H7 (cell line): Measurements from ENCODE around the gene NHEJ1. TPM values are rescaled to one million over a fixed set of nuclear protein-coding genes. Genes with fewer than 3 reads are reported as not detected.

Source experiments
- DNase-seq: peaks from one replicate; pipeline ENCODE4 v3.0.0; 2012
- H3K27me3 ChIP-seq: 2 replicates; pipeline ENCODE4 v1.6.0; 2011; ENCODE audit warnings: mild to moderate bottlenecking, low read length; ENCODE audit not compliant: control insufficient read depth, insufficient read depth
- H3K36me3 ChIP-seq: replicated peaks from 2 replicates; pipeline ENCODE4 v1.5.1; 2011; ENCODE audit warnings: low read length; ENCODE audit not compliant: control insufficient read depth, insufficient read depth
- H3K4me3 ChIP-seq: 2 replicates; pipeline ENCODE4 v1.5.1; 2011; ENCODE audit warnings: low read depth, mild to moderate bottlenecking, control low read depth, low read length, moderate library complexity; ENCODE audit not compliant: insufficient read depth
- total RNA-seq: library from RNA; depleted of rRNA; stranded (reverse); fragments of >200 nt; shearing (Covaris generic); gene quantifications from 2 replicates; pipeline ENCODE4 v1.2.3, GENCODE V29; 2014

Gene NHEJ1
- total RNA-seq, 1 experiment from 2014 or later = 22.0 TPM

- no peak for DNase-seq
- Histone ChIP-seq H3K4me3 (peak overlapping the region; percentile 73), H3K36me3 (no peaks in the 10 kb centered on the region), H3K27me3 (peaks cover 1% of the 10 kb centered on the region; the same call in 1 of the 2 replicates)
Measured at GRCh38 chr2:219161097-219161496, 482 bp upstream of the NHEJ1 start.

GRCh38 chr2:219159771-219160185 lies 837 bp downstream of the NHEJ1 start:
- peak overlapping the region; percentile 73 for H3K4me3 ChIP-seq
- peaks cover 1% of the 10 kb centered on the region; the same call in 1 of the 2 replicates for H3K27me3 ChIP-seq
- no peak for DNase-seq
- H3K36me3 ChIP-seq = no peaks in the 10 kb centered on the region

GRCh38 chr2:219158586-219158985 lies 2.0 kb downstream of the NHEJ1 start:
- Histone ChIP-seq H3K36me3 (no peaks in the 10 kb centered on the region), H3K4me3 (no peak overlapping the region)
- DNase-seq = no peak

GRCh38 chr2:219158025-219158424 lies 2.6 kb downstream of the NHEJ1 start:
- no peak for DNase-seq
- H3K4me3 ChIP-seq = no peak overlapping the region
- H3K27me3 ChIP-seq = no peaks in the 10 kb centered on the region; the same call in 1 of the 2 replicates
- no peaks in the 10 kb centered on the region for H3K36me3 ChIP-seq

More at GRCh38 chr2:219158586-219158985, 2.0 kb downstream of the NHEJ1 start:
- H3K27me3 ChIP-seq = no peaks in the 10 kb centered on the region; the same call in 1 of the 2 replicates

- H3K27me3 ChIP-seq = no peaks in the 10 kb centered on the region; the same call in 1 of the 2 replicates
- H3K4me3 ChIP-seq = no peak overlapping the region
- DNase-seq = no peak
- H3K36me3 ChIP-seq = no peaks in the 10 kb centered on the region
Measured at GRCh38 chr2:219157396-219157795, 3.2 kb downstream of the NHEJ1 start.

GRCh38 chr2:219155054-219155644 lies 5.5 kb downstream of the NHEJ1 start:
- peak; percentile 78 for DNase-seq
- Histone ChIP-seq H3K4me3 (no peak overlapping the region), H3K36me3 (no peaks in the 10 kb centered on the region; the same call in 1 of the 2 replicates), H3K27me3 (no peaks in the 10 kb centered on the region)

GRCh38 chr2:219149667-219150066 lies 10.9 kb downstream of the NHEJ1 start:
- DNase-seq = no peak
- Histone ChIP-seq H3K4me3 (no peak overlapping the region), H3K27me3 (no peaks in the 10 kb centered on the region), H3K36me3 (no peaks in the 10 kb centered on the region; the same call in 1 of the 2 replicates)

GRCh38 chr2:219142329-219142728 lies 18.3 kb downstream of the NHEJ1 start:
- Histone ChIP-seq H3K27me3 (no peaks in the 10 kb centered on the region), H3K4me3 (no peak overlapping the region), H3K36me3 (no peaks in the 10 kb centered on the region; the same call in 1 of the 2 replicates)
- no peak for DNase-seq

- Histone ChIP-seq H3K27me3 (no peaks in the 10 kb centered on the region), H3K36me3 (no peaks in the 10 kb centered on the region; the same call in 1 of the 2 replicates), H3K4me3 (no peak overlapping the region)
- no peak for DNase-seq
Measured at GRCh38 chr2:219140722-219141121, 19.9 kb downstream of the NHEJ1 start.

GRCh38 chr2:219133976-219134375 lies 26.6 kb downstream of the NHEJ1 start:
- Histone ChIP-seq H3K36me3 (no peaks in the 10 kb centered on the region), H3K4me3 (no peak overlapping the region), H3K27me3 (no peaks in the 10 kb centered on the region)
- DNase-seq = no peak

- no peak for DNase-seq
- Histone ChIP-seq H3K4me3 (no peak overlapping the region), H3K36me3 (no peaks in the 10 kb centered on the region), H3K27me3 (no peaks in the 10 kb centered on the region)
Measured at GRCh38 chr2:219131744-219132143, 28.9 kb downstream of the NHEJ1 start.

GRCh38 chr2:219131327-219131726 lies 29.3 kb downstream of the NHEJ1 start:
- no peak overlapping the region for H3K4me3 ChIP-seq
- H3K27me3 ChIP-seq = no peaks in the 10 kb centered on the region
- DNase-seq = no peak
- no peaks in the 10 kb centered on the region for H3K36me3 ChIP-seq

- Histone ChIP-seq H3K36me3 (no peaks in the 10 kb centered on the region), H3K4me3 (no peak overlapping the region), H3K27me3 (no peaks in the 10 kb centered on the region)
- no peak for DNase-seq
Measured at GRCh38 chr2:219129589-219129988, 31.0 kb downstream of the NHEJ1 start.

GRCh38 chr2:219128396-219128795 lies 32.2 kb downstream of the NHEJ1 start:
- H3K36me3 ChIP-seq = no peaks in the 10 kb centered on the region
- no peak overlapping the region for H3K4me3 ChIP-seq
- DNase-seq = peak; percentile 31
- H3K27me3 ChIP-seq = no peaks in the 10 kb centered on the region

GRCh38 chr2:219127037-219127635 lies 33.5 kb downstream of the NHEJ1 start:
- DNase-seq = no peak
- H3K27me3 ChIP-seq = no peaks in the 10 kb centered on the region
- no peak overlapping the region for H3K4me3 ChIP-seq
- H3K36me3 ChIP-seq = no peaks in the 10 kb centered on the region
